ENCODE measurements around the gene HSD17B2.
"Not testable (repeated sequence)": the region's sequence is repeated elsewhere in the genome, so short reads cannot be mapped to it uniquely, and the experiment has no call there.

The HSD17B2 gene

DNA sequence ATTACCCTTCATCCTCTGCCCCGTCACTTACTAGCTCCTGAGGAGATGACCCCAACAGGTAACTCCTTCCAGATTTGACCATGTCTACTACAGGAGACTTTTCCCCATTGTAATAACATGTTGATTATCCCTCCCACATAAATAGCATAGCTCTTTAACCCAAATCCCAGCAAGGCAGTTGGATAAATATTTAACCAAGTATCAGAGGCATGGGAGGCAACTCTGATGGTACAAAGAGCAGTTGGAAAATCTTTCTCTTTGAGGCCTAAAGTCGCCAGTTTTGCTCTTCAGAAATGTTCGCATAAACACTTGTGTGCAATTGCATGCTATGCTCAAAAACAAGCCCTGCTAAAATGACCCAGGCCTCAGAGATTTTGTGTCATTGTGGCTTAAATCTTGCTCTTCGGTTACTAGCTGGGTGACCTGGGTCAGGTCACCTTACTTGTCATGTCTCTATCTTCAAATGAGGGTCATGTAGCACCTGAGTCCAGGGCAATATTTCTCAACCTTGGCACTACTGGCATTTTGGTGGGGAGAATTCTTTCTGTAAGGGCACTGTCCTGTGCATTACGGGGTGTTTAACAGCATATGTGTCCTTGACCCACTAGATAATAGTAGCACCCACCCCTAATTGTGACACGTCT is 48.8 kb downstream of the HSD17B2 start:
- no peak for DNase-seq

DNA sequence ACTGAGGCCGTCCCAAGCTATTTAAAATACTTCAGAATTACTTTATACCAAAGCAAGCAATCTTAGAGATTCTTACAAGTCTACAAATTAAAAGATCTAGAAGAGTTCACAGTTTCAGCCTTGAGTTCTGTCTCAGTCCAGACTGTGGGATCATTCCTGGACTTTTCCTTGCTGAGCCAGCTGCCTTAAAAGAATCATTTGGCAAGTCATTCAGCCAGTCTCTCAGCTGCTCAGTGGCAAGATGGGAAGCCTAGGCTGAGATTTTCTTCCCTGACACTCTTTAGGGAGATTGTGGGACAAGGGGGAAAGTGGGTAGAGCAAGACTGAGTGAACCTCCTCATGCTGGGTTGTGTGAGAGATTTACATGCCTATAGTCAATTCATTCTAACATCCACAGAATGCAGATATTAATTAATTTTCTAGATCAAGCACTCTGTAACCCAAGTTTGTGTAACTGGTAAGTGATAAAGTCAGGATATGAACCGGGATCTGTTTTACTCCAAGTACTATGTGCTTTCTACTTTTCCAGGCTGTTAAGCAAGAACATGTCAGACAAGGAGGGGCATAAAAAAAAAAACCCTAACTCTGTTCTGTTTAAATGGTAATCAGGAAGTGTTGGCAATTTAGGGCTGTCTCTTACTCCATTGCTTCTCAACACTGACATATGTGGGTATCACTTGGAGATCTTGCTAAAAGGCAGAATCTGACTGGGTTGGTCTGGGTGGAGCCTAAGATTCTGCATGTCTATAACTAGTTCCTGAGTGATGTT is 50.1 kb downstream of the HSD17B2 start:
- no peak for DNase-seq

DNA sequence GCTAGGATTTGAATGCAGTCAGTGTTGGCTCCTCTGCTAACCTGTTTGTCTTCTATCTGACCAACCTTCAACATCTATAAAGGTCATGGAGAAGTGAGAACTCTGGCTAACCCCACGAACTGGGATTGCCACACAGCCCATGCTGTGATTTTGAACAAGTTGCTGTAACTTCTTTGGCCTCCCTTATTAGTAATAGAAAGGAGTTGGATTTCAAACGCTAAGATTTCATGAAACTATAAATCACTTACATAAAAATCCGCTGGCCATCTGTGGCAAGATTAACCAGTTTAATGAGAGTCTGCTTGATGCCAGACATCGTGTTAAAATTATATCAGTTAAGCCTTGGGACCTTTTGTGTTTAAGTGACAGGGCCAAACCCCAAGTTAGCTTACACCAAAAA is 53.4 kb downstream of the HSD17B2 start:
- no peak for DNase-seq

DNA sequence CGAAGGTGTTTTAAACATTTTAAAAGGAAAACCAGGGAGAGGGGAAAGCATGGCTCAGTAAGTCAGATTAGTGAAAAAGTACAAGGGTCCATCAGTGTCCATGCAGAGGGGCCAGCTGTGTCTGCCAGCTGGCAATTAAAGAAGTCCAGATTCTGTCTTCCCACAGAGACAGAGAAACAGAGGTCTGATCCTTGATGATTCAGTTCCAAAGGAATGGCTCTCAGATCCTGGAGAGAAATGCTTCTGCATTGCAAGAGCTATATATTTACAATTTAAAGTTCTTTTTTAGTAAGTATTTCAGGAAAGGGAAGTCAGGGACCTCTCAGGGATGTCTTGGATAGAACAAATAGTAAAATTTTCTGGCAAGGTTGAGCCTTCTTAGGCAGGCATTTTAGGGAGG is 56.2 kb downstream of the HSD17B2 start:
- DNase-seq = no peak

DNA sequence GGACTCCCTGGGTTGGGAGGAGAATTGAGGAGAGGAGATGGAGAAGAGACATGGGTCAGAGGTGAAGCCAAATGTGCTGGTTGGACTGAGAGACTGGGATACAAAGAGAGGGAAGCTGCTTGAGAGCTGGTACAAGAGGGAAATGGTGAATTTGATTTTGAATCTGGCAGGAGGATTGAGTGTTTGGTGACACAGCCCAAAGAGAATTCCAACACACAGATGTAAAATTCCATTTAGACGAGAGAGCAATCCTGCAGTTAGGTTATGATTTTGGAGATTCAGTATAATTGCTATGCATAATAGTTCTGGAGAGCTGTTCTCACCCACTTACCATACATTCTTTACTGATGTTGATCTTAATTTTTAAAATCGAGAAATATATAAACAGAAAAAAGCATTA is 57.7 kb downstream of the HSD17B2 start:
- DNase-seq = no peak

DNA sequence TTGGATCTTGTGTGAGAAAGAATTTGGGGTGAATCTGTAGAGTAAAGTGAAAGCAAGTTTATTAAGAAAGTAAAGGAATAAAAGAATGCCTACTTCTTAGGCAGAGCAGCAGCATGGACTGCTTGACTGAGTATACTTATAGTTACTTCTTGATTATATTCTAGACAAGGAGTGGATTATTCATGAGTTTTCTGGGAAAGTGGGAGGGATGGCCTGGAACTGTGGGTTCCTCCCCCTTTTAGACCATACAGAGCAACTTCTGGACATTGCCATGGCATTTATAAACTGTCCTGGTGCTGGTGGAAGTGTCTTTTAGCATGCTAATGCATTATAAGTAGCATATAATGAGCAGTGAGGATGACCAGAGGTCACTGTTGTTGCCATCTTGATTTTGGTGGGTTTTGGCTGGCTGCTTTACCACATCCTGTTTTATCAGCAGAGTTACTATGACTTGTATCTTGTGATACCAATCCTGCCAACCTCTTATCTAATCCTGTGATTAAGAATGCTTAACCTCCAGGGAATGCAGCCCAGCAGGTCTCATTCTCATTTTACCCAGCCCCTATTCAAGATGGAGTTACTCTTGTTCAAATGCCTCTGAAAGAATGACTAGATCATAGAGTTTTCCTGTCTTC is 58.7 kb downstream of the HSD17B2 start:
- DNase-seq = no peak

DNA sequence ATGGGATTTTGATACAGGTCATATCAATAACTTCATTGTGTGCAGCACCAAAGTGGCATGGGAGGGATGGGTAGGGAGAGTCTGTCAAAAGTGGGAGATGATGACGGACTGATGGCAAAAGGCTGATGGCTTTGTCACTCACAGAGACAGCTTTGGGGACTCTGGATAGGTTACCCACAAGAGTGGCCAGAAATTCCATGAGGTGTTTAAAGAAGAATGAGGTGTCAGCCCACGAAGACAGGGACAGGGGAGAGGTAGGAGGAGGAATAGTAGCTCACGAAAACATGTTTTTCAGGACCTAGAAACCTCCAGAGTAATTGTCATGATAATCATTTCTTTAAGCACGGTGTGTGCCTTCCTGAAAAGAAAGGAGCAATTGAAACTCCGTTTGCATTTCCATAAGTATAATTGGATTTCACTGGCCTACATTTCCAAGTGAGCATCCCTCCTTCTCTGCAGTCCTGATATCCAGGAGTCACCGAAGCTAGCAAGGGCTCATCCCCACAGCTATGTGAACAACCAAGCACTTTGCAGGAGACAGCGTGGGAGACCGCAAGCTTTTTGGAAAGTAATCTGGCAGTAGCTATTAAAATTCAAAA is 60.0 kb downstream of the HSD17B2 start:
- DNase-seq = no peak

DNA sequence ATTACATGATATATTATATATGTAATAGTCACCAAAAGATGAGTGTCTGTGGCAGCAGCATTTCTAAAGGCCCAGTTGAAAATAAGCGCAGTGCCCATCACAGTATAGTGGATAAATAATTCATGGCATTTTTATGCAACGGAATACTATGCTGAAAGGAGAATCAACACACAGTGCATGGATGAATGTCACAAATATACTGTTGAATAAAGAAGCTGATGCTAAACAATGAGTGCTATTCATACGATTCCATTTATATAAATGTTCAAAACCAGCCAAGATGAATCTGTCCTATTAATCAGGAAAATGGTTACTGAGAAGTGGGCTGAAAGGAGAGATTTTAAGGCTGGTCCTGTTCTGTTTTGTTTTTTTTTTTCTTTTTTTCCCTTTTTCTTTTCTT is 61.6 kb downstream of the HSD17B2 start:
- DNase-seq = no peak

DNA sequence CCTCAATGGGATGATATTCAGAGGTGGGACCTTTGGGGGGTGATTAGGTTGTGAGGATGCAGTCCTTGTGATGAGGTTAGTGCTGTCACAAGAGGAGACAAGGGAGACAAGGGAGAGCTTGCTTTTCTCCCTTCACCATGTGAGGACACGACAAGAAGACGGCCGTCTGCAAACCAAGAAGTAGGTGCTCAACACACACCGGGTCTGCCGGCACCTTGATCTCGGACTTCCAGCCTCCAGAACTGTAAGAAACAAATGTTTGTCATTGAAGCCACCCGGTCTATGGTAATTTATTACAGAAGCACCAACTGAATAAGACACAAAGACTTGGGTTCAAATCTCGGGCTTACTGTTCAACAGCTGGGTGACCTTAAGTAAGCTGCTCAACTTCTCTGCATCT is 70.1 kb downstream of the HSD17B2 start:
- DNase-seq = no peak

DNA sequence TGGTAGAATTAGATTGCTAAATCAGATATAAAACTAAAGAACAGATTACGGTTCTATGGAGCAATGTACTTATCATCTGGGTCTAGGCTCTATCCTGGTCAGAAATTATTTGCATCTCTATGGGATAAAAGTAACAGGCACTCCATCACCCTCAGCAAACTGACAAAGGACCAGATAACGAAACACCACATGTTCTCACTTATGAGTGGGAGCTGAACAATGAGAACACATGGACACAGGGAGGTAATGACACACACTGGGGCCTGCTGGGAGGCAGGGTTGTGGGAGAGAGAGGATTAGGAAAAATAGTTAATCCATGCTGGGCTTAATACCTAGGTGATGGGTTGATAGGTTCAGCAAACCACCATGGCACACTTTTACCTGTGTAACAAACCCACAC is 73.0 kb downstream of the HSD17B2 start:
- no peak for DNase-seq

DNA sequence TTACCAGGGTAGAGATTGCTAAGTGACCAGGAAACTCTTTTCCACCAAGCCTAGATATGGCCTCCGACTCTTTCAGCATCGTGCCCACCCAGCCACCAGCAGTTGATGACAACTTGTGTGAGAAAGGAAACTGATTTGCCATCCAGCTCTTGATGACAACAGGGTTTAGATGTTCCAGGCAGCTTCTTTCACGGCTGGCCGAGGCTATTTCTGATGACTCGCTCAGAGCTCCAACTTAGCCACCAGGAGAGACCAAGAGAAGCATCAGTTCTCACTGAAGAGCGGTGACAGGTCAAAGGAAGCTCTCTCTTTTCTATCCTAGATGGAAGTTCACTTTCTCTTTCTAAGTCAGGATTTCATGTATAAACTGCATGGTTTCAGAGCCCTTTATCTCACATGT is 73.7 kb downstream of the HSD17B2 start:
- no peak for DNase-seq

DNA sequence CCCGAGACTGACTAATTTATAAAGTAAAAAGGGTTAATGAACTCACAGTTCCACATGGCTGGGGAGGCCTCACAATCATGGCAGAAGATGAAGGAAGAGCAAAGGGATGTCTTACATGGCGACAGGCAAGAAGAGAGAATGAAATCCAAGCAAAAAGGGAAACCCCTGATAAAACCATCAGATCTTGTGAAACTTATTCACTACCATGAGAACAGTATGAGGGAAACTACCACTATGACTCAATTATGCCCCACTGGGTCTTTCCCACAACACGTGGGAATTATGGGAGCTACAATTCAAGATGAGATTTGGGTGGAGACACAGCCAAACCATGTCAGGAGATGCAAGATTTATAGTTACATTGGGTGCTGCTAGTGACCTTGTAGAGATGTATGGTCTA is 74.2 kb downstream of the HSD17B2 start:
- DNase-seq = not testable (repeated sequence)

DNA sequence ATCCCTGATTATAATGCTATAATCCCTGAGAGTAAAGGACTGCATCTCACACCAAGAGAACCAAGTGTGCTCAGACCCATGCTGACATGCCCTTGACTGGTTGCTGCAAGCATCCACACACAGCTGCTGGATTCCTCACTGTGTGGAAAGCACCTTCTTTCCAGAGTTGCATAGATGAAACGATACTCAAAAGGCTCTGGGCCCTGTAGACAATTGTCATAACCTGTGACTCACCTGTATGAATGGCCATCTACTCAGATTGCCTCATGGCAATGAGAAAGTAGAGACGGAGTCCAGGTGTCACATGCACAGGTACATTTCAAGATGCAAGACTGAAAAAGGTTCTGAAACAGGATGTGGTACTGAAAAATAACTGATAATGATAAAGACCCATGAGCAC is 76.9 kb downstream of the HSD17B2 start:
- no peak for DNase-seq

DNA sequence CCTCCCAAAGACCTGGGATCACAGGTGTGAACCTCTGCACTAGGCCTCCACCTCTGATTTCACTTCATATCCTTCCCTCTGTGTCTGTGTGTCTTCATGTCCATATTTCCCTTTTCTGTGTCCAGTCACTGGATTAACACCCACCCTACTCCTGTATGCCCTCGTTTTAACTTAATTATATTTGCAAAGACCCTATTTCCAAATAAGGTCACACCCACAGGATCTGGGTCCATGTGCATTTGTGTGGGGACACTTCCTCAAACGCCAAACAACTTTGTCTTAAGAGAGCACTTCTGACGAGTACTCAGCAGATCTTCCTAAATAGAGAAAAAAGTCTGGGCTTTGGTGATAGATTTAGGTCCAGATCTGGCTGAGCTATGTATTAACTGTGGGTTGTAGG is 78.7 kb downstream of the HSD17B2 start:
- DNase-seq = no peak

DNA sequence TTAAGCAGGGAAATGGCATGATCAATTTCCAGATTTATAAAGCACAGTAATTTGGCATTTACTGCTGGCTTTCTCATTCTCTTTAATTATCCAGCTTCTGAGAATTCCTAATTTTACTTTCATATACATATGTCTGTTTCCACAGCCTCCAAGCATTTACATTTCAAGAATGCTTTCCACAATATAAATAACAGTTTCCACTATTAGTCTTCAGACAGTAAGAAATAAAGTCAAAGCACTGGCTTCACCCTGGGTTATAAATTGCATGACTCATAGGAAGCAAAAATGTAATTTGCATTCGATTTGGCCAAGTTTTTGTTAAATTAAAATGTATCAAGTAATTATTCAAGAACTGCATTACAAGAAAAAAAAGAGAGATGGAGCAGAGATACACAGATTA is 81.5 kb downstream of the HSD17B2 start:
- no peak for DNase-seq

DNA sequence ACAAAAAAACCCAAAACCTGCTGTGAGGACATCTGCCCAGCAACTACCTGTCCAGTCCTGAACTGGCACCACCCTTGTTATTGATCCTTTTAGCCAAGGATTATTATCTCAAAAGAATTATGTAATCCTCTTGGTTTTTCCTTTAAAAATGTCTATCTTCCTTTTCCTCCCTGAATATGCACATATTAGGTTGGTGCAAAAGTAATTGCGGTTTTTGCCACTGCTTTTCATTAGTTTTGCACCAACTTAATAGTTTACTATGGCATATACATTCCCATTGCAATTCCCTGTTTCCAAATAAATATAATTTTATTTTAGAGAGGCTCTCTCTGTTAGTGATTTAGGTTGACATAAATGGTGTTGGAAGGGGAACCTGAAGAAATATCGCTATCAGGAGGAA is 83.7 kb downstream of the HSD17B2 start:
- DNase-seq = no peak

DNA sequence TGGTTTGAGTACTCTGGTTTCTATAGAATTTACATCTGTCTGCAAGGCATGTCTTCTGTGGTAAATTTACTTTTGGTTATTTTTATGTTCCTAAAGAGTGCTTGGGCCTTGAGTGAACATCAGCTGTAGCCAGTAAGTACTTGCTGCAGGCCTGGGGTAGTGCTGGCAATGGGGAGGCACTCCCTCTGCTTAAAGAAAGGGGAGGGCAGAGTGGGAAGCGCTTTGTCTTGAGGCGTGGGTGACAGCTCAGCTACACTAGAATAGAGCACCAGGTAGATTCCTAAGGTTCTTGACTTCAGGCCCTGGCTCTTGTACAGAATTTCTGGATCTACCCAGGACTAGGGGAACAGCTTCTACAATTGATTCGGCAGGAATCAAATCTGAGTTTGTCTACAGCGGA is 84.4 kb downstream of the HSD17B2 start:
- no peak for DNase-seq

DNA sequence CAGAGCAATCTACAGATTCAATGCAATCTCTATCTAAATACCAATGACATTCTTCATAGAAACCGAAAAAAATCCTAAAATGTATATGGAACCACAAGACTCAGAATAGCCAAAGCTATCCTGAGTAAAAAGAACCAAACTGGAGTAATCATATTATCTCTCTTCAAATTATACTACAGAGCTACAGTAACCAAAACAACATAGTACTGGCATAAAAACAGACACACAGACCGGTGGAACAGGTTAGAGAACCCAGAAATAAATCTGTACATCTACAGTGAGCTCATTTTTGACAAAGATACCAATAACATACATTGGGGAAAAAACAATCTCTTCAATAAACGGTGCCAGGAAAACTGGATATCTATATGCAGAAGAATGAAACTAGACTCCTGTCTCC is 89.6 kb downstream of the HSD17B2 start:
- no peak for DNase-seq

DNA sequence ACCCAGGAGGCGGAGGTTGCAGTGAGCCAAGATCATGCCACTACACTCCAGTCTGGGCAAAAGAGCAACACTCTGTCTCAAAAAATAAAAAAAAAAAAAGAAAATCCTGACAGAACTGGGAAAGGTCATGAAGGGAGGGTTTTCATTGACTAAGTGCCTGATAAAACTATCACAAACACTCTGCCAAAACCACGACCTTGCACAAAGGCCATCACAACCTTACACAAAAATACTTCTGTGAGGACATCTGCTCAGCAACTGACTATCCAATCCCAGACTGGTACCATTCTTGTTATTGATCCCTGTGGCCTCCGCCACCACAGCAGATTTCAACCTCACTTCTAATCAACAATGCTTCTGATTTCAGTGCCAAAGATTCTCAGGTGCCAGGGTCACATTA is 94.8 kb downstream of the HSD17B2 start:
- DNase-seq = no peak

DNA sequence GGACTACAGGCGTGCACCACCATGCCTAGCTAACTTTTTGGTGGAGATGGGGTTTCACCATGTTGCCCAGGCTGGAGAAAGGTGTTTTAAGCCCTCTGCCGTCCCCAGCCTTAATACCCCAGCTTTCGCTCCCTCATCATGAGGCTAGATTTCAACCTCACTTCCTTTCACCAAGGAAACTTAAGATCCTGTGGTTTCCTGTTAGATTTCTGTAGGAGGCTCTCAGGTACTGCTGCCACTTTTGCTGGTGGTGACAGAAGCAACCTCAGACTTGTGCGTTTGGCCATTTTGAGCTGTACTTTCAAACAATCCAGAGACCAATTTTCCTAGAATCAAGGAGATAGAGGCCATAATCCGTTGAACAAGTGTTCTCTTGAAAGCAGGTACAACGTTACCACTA is 98.7 kb downstream of the HSD17B2 start:
- no peak for DNase-seq

DNA sequence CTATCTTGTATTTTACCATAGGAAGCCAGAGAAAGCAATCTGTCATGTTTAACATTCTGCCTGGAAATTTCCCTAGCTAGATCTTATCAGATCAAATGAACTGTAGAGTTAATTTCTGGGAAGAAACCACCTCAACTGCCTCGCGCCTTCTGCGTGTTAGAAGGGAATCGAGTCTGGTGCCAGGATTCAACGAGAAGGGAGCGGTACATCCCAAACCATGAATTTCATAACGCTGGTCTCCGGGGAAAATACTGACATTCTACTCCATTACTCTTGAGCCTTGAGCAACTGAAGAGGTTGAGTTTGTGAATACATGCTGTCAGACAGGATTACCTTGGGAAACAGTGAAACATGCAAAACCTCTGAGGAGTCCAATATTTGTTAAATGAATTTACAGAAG is 99.8 kb downstream of the HSD17B2 start:
- no peak for DNase-seq

DNA sequence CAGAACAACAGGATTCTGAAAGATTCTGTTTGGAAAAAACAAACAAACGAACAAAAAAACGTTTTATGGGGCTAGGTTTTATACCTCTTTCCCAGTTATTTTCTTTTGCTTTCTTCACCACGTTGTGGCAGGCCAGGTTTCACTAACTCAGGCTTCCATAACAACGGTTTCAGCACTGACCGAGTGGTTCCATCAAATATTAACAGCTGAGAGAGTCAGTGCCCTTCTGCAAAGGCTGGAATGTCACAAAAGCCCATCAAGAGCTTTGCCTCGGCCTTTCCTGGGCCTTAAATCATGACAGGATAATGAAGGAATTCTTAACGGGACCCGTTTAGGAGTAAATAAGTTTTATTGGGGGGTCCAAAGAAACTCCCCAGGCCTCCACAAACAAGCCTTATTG is 100.8 kb downstream of the HSD17B2 start:
- DNase-seq = no peak

DNA sequence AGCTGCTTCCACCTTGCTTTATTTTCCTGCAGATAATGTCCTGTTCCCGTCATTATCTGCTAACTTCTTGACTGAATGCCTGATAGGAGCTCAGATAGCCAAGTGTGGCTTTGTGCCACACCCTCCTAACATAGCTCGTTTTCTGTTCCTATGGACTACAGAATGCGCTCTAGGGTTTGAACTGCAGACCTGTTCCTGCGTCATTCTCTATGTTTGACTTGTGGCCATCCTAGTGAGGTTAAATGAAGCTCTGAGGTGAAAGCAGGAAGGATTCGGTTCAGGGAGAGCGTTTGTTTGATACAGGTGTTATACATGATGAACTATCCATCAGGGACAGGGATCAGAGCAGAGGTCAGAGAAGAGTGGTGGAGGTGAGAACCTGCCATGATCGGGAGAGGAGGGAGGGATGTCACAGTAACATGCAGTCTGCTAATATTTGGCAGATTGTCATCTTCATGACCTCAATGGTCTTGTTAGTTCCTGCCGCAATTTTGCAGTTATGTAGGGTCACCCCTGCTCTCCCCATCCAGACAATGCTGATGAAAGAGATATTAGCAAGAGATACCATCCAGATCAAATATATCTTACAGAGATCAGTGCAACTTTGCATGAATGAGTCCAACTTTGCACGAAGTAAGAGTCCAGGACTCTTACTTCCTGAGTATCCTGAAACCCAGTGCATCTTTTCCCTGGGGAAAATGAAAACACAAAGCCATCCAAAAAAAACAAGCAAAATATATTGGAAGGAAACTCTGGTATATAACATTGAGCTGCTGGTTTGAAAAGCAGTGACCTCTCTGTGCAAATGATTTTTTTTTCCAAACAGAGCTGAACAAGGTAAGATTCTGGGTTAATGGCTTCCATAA is 102.1 kb downstream of the HSD17B2 start:
- no peak for DNase-seq
